HUES48 (cell line): ENCODE data around the gene RABGAP1L.

Source experiments
- H3K27ac ChIP-seq: one replicate; pipeline ENCODE4 v1.7.0; 2013; ENCODE audit warnings: low read depth, low read length, inconsistent platforms
- H3K27me3 ChIP-seq: 2 replicates; pipeline ENCODE4 v1.6.1; 2013; ENCODE audit warnings: mild to moderate bottlenecking, low read length; ENCODE audit not compliant: control insufficient read depth, insufficient read depth
- H3K36me3 ChIP-seq: 2 replicates; pipeline ENCODE4 v1.6.1; 2013; ENCODE audit warnings: low read length; ENCODE audit not compliant: control insufficient read depth, insufficient read depth
- H3K4me1 ChIP-seq: 2 replicates; pipeline ENCODE4 v1.6.1; 2013; ENCODE audit warnings: mild to moderate bottlenecking, low read length; ENCODE audit not compliant: control insufficient read depth, insufficient read depth
- H3K4me3 ChIP-seq: 2 replicates; pipeline ENCODE4 v1.5.1; 2013; ENCODE audit warnings: mild to moderate bottlenecking, low read depth, low read length
- H3K9ac ChIP-seq: 2 replicates; pipeline ENCODE4 v1.6.1; 2013; ENCODE audit warnings: mild to moderate bottlenecking, low read depth, low read length, moderate library complexity
- H3K9me3 ChIP-seq: 2 replicates; pipeline ENCODE4 v1.6.1; 2013; ENCODE audit warnings: low read length; ENCODE audit not compliant: control insufficient read depth, insufficient read depth

The RABGAP1L gene

GRCh38 chr1:174447866-174448530 is 288.7 kb downstream of the RABGAP1L start, which contains the start of gene GPR52:
Gene GPR52, plus strand, starts transcription at chr1:174447964. Its CDS starts 148 bp downstream, at chr1:174448112.
- Histone ChIP-seq H3K36me3 (no peaks in the 10 kb centered on the region), H3K9ac (no peak within 1 kb of the TSS), H3K4me1 (peaks cover 14% of the 10 kb centered on the region; the same call in 1 of the 2 replicates), H3K4me3 (no peak within 1 kb of the TSS), H3K27me3 (no peaks in the 10 kb centered on the region), H3K9me3 (no peaks in the 10 kb centered on the region), H3K27ac (no peak within 1 kb of the TSS)

- no peak overlapping the region for H3K9ac ChIP-seq
- H3K36me3 ChIP-seq: no peaks in the 10 kb centered on the region
- H3K4me3 ChIP-seq: no peak overlapping the region
- no peaks in the 10 kb centered on the region for H3K27me3 ChIP-seq
- peaks cover 14% of the 10 kb centered on the region; the same call in 1 of the 2 replicates for H3K4me1 ChIP-seq
- no peak overlapping the region for H3K27ac ChIP-seq
- H3K9me3 ChIP-seq: no peaks in the 10 kb centered on the region
These were observed 289.2 kb downstream of the RABGAP1L start for GRCh38 chr1:174448531-174448883.

- H3K9me3 ChIP-seq: no peaks in the 10 kb centered on the region
- H3K36me3 ChIP-seq: no peaks in the 10 kb centered on the region
- H3K9ac ChIP-seq: no peak overlapping the region
- H3K4me3 ChIP-seq: no peak overlapping the region
- no peak overlapping the region for H3K27ac ChIP-seq
- H3K4me1 ChIP-seq: peaks cover 14% of the 10 kb centered on the region; the same call in 1 of the 2 replicates
- H3K27me3 ChIP-seq: no peaks in the 10 kb centered on the region
These were observed 289.7 kb downstream of the RABGAP1L start for GRCh38 chr1:174448974-174449373.

GRCh38 chr1:174451408-174451807 is 292.1 kb downstream of the RABGAP1L start:
- H3K27ac ChIP-seq: no peak overlapping the region
- peaks cover 14% of the 10 kb centered on the region; the same call in 1 of the 2 replicates for H3K4me1 ChIP-seq
- no peaks in the 10 kb centered on the region for H3K27me3 ChIP-seq
- H3K9ac ChIP-seq: no peak overlapping the region
- no peaks in the 10 kb centered on the region for H3K9me3 ChIP-seq
- no peaks in the 10 kb centered on the region for H3K36me3 ChIP-seq
- no peak overlapping the region for H3K4me3 ChIP-seq

- Histone ChIP-seq H3K27me3 (no peaks in the 10 kb centered on the region), H3K36me3 (no peaks in the 10 kb centered on the region), H3K27ac (no peak overlapping the region), H3K9ac (no peak overlapping the region), H3K4me1 (no peaks in the 10 kb centered on the region), H3K4me3 (no peak overlapping the region), H3K9me3 (no peaks in the 10 kb centered on the region)
These were observed 306.5 kb downstream of the RABGAP1L start for GRCh38 chr1:174465855-174466254.

GRCh38 chr1:174466607-174467006 is 307.3 kb downstream of the RABGAP1L start:
- Histone ChIP-seq H3K9me3 (no peaks in the 10 kb centered on the region), H3K4me3 (no peak overlapping the region), H3K9ac (no peak overlapping the region), H3K36me3 (no peaks in the 10 kb centered on the region), H3K4me1 (no peaks in the 10 kb centered on the region), H3K27ac (no peak overlapping the region), H3K27me3 (no peaks in the 10 kb centered on the region)

GRCh38 chr1:174469052-174469451 is 309.7 kb downstream of the RABGAP1L start:
- Histone ChIP-seq H3K9ac (no peak overlapping the region), H3K27ac (no peak overlapping the region), H3K4me3 (no peak overlapping the region), H3K36me3 (no peaks in the 10 kb centered on the region), H3K4me1 (no peaks in the 10 kb centered on the region), H3K27me3 (no peaks in the 10 kb centered on the region), H3K9me3 (no peaks in the 10 kb centered on the region)

GRCh38 chr1:174469687-174470086 is 310.4 kb downstream of the RABGAP1L start:
- H3K27ac ChIP-seq: no peak overlapping the region

GRCh38 chr1:174479281-174479680 is 320.0 kb downstream of the RABGAP1L start:
- Histone ChIP-seq H3K36me3 (no peaks in the 10 kb centered on the region), H3K4me1 (no peaks in the 10 kb centered on the region), H3K9ac (no peak overlapping the region), H3K27me3 (no peaks in the 10 kb centered on the region), H3K27ac (no peak overlapping the region), H3K9me3 (no peaks in the 10 kb centered on the region), H3K4me3 (no peak overlapping the region)

More at GRCh38 chr1:174469687-174470086, 310.4 kb downstream of the RABGAP1L start:
- Histone ChIP-seq H3K4me1 (no peaks in the 10 kb centered on the region), H3K27me3 (no peaks in the 10 kb centered on the region), H3K9me3 (no peaks in the 10 kb centered on the region), H3K4me3 (no peak overlapping the region), H3K36me3 (no peaks in the 10 kb centered on the region), H3K9ac (no peak overlapping the region)

- H3K9ac ChIP-seq: no peak overlapping the region
- H3K27ac ChIP-seq: no peak overlapping the region
- H3K36me3 ChIP-seq: no peaks in the 10 kb centered on the region
- H3K27me3 ChIP-seq: no peaks in the 10 kb centered on the region
- no peaks in the 10 kb centered on the region for H3K4me1 ChIP-seq
- H3K9me3 ChIP-seq: no peaks in the 10 kb centered on the region
- no peak overlapping the region for H3K4me3 ChIP-seq
These were observed 321.0 kb downstream of the RABGAP1L start for GRCh38 chr1:174480324-174480723.

GRCh38 chr1:174491606-174492005 is 332.3 kb downstream of the RABGAP1L start:
- Histone ChIP-seq H3K9ac (no peak overlapping the region), H3K27me3 (no peaks in the 10 kb centered on the region), H3K36me3 (no peaks in the 10 kb centered on the region), H3K4me1 (no peaks in the 10 kb centered on the region), H3K27ac (no peak overlapping the region), H3K4me3 (no peak overlapping the region), H3K9me3 (no peaks in the 10 kb centered on the region)
